ENCODE results near the gene GRAMD1B. TPM values are rescaled to one million over a fixed set of nuclear protein-coding genes. Genes with fewer than 3 reads are reported as not detected.

GRAMD1B gene
- total and polyA plus RNA-seq, 2 experiments from 2014 or later, result 15.5 to 81.5 TPM

DNA sequence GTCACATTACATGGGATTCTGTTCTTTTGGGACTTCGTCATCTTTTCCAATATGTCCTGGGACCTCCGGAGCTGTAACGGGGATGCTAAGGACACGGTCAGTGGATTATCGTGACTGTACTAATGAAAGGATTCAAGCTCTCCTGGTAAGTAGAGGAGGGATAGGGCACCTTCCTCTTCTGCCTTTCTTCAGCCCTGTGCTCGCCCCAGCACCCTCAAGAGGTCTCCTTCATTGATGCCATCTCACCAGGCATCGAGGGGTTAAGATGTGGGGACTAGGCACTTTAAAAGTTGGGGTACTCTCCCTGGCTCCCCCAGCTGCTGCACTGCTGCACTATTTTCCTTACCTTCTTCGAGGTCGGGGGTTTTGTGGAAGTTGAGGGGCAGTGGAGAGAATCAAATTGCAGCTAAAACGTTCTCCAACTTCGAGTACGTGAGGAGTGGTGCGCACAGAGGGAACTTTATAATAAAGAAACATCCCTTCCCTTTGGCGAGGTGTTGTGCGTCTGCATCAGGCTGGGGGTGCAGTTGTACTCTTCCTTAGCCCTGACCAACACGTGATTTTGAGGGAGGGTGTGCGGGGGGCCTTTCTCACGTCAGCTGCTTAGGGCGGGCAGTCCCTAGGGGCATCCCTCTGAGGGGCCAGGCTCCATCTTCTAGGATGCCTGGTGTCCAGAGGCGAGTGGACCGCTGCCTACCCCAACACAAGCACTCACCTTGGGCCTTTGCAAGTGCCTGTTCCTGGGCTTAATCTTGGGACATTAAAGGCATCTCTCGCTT, 96.1 kb downstream of the GRAMD1B start:
- Histone ChIP-seq H3K27ac (no peak overlapping the region), H3K36me3 (no peaks in the 10 kb centered on the region), H3K27me3 (no peaks in the 10 kb centered on the region), H3K9me3 (ENCODE audit: low read depth) (no peaks in the 10 kb centered on the region), H3K4me1 (ENCODE audit: low read depth) (peaks cover 8% of the 10 kb centered on the region), H3K4me3 (no peak overlapping the region)
- TF ChIP-seq, protein P1, sequence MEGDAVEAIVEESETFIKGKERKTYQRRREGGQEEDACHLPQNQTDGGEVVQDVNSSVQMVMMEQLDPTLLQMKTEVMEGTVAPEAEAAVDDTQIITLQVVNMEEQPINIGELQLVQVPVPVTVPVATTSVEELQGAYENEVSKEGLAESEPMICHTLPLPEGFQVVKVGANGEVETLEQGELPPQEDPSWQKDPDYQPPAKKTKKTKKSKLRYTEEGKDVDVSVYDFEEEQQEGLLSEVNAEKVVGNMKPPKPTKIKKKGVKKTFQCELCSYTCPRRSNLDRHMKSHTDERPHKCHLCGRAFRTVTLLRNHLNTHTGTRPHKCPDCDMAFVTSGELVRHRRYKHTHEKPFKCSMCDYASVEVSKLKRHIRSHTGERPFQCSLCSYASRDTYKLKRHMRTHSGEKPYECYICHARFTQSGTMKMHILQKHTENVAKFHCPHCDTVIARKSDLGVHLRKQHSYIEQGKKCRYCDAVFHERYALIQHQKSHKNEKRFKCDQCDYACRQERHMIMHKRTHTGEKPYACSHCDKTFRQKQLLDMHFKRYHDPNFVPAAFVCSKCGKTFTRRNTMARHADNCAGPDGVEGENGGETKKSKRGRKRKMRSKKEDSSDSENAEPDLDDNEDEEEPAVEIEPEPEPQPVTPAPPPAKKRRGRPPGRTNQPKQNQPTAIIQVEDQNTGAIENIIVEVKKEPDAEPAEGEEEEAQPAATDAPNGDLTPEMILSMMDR (IDR thresholded peaks at IDR 0.05; ENCODE audit: low read depth, low read length), result no peak
- no peak for DNase-seq (ENCODE audit: low read depth in 1 of 2, low spot score in 1 of 2)

DNA sequence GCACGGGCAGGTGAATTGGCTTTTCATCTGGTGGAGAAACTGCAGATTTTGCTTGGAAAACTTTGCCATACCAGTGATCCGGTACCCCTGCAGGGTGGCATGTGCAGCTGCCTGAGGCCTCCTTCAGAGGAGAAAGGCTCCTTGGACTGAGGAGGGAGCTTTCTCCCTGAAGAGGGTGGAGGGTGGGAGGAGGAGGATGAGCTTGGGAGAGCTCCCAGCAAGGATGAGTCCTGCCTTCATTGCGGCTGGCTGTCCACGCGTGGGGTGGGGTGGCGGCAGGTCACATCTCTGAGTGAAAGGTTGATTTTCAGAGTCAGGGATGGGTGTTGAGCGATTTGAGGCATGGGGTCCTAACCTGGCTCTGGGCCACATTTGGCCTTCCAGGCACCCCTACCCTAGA, 96.8 kb downstream of the GRAMD1B start:
- H3K4me3 ChIP-seq, result no peak overlapping the region
- H3K4me1 ChIP-seq (ENCODE audit: low read depth), result peaks cover 8% of the 10 kb centered on the region
- TF ChIP-seq, protein P1 (IDR thresholded peaks at IDR 0.05; ENCODE audit: low read depth, low read length), result no peak
- no peaks in the 10 kb centered on the region for H3K9me3 ChIP-seq (ENCODE audit: low read depth)
- H3K27me3 ChIP-seq, result no peaks in the 10 kb centered on the region
- H3K36me3 ChIP-seq, result no peaks in the 10 kb centered on the region
- no peak overlapping the region for H3K27ac ChIP-seq
- no peak for DNase-seq (ENCODE audit: low read depth in 1 of 2, low spot score in 1 of 2)

DNA sequence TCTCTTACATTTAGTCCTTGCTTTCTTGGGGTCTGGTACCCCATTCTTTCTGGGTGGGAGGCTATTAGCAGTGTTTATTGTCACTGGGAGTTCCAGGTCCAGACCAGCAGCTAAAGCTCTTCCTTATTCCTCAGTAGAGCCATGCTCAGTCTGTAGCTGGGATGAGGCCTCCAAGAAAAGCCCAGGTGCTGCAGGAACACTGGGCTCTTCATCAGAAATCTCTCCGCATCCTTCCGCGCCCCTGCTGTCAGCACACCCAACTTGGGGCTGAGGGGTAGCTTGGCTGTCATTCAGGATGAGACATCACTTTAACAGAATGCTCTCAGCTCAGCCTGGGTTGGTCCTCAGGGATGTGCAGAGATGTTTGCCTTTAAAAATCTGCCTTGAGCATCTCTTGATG, 97.5 kb downstream of the GRAMD1B start:
- Histone ChIP-seq H3K4me1 (ENCODE audit: low read depth) (peaks cover 11% of the 10 kb centered on the region), H3K27me3 (no peaks in the 10 kb centered on the region), H3K27ac (no peak overlapping the region), H3K36me3 (no peaks in the 10 kb centered on the region), H3K9me3 (ENCODE audit: low read depth) (no peaks in the 10 kb centered on the region), H3K4me3 (no peak overlapping the region)
- no peak for DNase-seq (ENCODE audit: low read depth in 1 of 2, low spot score in 1 of 2)
- TF ChIP-seq, protein P1 (IDR thresholded peaks at IDR 0.05; ENCODE audit: low read depth, low read length), result no peak

DNA sequence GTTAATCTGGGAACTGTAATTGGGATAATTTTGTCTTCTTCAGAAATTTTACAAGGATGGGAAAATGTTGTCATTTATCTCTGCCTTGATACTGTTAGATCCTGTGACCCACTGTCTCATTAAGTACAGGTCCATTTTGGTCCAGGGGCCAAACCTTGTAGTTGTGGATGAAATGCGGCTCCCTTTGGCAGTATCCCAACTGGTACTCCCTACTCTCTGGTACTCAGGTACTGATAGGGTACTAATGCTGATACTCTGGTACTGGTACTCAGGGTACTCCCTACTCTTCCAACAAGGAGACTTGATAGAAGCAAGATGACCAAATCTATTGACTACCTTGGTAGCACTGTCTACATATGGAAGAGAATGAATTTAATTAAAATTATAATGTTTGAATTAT, 97.9 kb downstream of the GRAMD1B start:
- Histone ChIP-seq H3K4me3 (no peak overlapping the region), H3K27ac (no peak overlapping the region), H3K27me3 (no peaks in the 10 kb centered on the region), H3K9me3 (ENCODE audit: low read depth) (no peaks in the 10 kb centered on the region), H3K4me1 (ENCODE audit: low read depth) (peaks cover 11% of the 10 kb centered on the region), H3K36me3 (no peaks in the 10 kb centered on the region)
- TF ChIP-seq, protein P1 (IDR thresholded peaks at IDR 0.05; ENCODE audit: low read depth, low read length), result no peak
- DNase-seq (ENCODE audit: low read depth in 1 of 2, low spot score in 1 of 2), result no peak

DNA sequence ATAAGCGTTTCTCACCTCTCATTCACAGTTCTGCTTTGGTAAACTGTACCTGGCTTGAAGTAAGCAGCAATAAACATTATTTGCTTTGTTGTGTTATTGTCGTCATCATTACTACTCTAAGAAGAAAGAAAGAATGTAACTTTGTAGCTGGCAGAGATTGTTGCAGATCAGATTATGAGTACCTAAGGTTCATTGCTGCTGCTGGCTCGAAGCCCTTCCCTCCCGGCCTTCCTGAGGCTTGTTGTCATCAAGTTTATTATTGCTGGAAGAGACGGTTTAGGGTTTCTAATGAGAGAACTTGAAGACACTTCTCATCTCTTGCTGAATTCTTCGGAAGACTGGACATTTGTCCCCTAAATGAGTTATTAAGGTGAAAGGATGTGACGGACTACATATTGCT, 101.3 kb downstream of the GRAMD1B start:
- H3K27me3 ChIP-seq, result no peaks in the 10 kb centered on the region
- H3K36me3 ChIP-seq, result no peaks in the 10 kb centered on the region
- H3K4me3 ChIP-seq, result no peak overlapping the region
- H3K9me3 ChIP-seq (ENCODE audit: low read depth), result no peaks in the 10 kb centered on the region
- DNase-seq (ENCODE audit: low read depth in 1 of 2, low spot score in 1 of 2), result no peak
- TF ChIP-seq, protein P1 (IDR thresholded peaks at IDR 0.05; ENCODE audit: low read depth, low read length), result no peak
- peak overlapping the region; percentile 45 for H3K27ac ChIP-seq
- H3K4me1 ChIP-seq (ENCODE audit: low read depth), result peaks cover 3% of the 10 kb centered on the region

Measured in cardiac muscle cell (in vitro differentiated cells and primary cell).